ENCODE results near the gene MIER2.

DNA sequence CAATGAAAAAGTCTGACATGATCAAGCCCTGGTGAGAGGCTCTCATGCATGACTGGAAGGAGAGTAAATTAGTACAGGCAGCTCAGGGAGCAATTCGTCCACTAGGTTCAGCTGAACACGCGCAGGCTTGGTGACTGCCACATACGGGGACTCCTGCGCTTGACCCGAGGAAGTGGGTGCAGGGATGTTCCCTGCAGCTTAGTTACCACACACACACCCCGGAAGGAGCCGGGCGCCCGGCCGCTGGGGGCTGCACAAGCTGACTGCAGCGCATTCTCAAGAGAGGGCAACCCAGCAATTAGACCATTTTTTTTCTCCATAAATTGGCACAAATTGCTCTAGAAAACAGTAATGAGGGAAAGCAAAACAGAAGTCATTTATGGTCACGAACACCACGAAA lies 23.0 kb upstream of the MIER2 start:
- TF ChIP-seq, protein P1, sequence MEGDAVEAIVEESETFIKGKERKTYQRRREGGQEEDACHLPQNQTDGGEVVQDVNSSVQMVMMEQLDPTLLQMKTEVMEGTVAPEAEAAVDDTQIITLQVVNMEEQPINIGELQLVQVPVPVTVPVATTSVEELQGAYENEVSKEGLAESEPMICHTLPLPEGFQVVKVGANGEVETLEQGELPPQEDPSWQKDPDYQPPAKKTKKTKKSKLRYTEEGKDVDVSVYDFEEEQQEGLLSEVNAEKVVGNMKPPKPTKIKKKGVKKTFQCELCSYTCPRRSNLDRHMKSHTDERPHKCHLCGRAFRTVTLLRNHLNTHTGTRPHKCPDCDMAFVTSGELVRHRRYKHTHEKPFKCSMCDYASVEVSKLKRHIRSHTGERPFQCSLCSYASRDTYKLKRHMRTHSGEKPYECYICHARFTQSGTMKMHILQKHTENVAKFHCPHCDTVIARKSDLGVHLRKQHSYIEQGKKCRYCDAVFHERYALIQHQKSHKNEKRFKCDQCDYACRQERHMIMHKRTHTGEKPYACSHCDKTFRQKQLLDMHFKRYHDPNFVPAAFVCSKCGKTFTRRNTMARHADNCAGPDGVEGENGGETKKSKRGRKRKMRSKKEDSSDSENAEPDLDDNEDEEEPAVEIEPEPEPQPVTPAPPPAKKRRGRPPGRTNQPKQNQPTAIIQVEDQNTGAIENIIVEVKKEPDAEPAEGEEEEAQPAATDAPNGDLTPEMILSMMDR (IDR thresholded peaks at IDR 0.05) = no peak
- TF ChIP-seq EP300 (IDR thresholded peaks at IDR 0.05) = no peak

Data from stomach (tissue), 4 donors.